Measurements from ENCODE around the gene AGTR1. TPM values are rescaled to one million over a fixed set of nuclear protein-coding genes. Genes with fewer than 3 reads are reported as not detected.

The AGTR1 gene
- total RNA-seq, 2 experiments from 2014 or later, result not detected

Other genes with a start within 250 kb of the AGTR1 start
- gene CPB1, start 129.9 kb downstream of the AGTR1 start, total RNA-seq, result not detected
- not detected for gene CPA3, start 167.4 kb downstream of the AGTR1 start, total RNA-seq